CD4-positive, alpha-beta T cell treated with Interferon alpha-2 for 1 hour (primary cell): ENCODE measurements around the gene UBE2D1.
"Not testable (repeated sequence)": the region's sequence is repeated elsewhere in the genome, so short reads cannot be mapped to it uniquely, and the experiment has no call there.

Source experiments
- DNase-seq, 2 donors: peaks; one replicate each; pipeline ENCODE4 v3.0.0-alpha.2; 2020 to 2022

Gene UBE2D1

DNA sequence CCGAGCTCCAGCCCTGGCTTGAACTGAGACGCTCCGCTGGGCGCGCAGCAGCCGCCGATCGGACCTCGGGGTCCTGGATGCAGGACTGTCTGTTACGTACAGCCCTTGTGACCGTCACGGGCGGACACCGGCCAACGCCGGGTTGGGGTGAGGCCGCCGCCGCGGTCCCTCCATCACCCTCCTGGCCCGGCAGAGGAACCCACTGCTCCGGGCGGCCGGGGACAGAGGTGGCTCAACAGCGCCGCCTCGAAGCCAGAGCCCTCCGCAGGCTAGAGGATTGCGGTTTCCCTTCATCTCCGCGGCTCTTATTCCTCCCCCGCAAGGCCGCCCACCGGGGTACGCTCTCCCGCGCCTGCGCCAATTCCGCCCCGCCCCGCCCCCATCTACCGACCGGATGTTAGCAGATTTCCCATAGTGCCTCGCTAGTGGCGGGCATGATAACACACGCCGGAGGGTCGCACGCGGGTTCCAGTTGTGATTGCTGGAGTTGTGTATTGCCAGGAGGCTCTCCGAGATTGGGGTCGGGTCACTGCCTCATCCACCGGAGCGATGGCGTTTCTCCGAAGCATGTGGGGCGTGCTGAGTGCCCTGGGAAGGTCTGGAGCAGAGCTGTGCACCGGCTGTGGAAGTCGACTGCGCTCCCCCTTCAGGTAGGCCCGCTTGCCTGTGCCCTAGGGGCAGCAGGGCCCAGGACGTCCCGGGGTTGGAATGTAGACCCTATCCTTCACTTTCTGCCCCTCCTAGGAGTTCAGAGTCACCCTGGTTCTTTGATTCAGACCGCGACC, 50.4 kb downstream of the UBE2D1 start, which contains the start of gene TFAM:
TFAM (plus strand) TSS at position 412 of the 785 bp plus-strand sequence; CDS start at position 550, 138 bp downstream.
- peak; percentile 94 to 96 for DNase-seq

DNA sequence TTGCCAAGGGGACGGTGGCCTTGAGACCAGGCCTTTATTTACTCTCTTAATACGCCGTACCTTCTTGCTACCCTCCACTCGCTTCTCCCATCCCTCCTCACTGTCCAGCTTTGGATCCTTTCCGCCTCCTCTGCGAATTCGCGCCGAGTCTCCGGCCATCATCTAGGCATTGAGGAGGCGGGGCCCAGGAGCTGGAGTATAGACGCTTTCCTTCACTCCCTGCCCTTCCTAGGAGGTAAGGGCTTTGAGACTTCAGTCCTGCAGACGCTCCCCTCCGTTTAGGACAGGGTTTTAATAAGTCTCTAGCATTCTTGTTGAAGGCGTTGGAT, 50.9 kb downstream of the UBE2D1 start:
- no peak for DNase-seq

DNA sequence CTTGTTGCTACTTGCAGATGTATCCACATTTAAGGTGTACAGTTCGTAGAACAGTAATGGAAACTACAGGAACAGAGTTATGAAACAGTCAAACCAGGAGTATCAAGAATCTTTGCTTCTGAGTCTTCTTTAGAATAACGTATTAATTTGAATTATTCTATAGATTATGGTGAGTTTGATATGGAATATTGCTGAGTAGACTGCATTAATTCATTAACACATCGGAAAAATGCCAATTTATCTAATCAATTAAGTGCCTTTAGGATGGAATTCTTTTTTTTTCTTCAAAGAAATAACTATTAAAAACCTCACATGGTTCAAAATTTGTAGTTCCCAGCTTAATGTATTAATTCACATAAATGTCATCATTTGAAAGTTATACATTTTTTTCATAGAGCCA, 54.2 kb downstream of the UBE2D1 start:
- no peak for DNase-seq

DNA sequence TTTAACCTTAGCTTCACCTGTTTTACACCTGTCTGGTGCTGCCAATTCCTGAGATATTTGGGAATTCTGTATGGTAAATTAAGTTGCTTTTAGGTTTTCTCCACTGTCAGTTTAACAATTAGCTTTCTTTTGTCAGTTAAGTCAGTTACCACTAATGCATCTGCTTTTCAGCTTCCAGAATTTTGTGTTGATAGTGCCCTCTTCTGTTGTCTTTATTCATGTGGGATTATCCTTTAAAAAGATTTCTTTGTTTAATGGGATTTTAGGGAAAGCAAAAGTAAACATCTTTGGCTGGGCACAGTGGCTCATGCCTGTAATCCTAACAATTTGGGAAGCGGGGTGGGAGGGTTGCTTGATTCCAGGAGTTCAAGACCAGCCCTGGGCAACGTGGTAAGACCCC, 58.5 kb downstream of the UBE2D1 start:
- DNase-seq = no peak

DNA sequence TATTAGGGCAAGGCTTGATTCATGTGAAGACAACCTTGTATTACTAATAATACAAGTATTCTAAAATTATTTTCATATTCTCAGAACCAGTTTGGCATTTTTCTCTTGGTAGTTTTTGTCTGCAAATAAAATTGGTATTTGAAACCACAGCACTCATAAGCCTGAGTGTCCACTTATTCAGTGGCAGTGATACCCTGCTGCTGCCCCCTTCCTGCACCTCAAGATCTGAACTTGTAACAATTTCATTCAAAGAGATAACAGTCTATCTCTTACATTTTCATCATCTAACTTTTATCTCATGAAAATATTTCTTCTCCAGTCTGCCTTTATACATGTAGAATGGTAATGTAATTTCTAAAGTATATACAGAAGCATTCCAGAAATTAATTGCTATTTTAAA, 59.7 kb downstream of the UBE2D1 start:
- DNase-seq = no peak

DNA sequence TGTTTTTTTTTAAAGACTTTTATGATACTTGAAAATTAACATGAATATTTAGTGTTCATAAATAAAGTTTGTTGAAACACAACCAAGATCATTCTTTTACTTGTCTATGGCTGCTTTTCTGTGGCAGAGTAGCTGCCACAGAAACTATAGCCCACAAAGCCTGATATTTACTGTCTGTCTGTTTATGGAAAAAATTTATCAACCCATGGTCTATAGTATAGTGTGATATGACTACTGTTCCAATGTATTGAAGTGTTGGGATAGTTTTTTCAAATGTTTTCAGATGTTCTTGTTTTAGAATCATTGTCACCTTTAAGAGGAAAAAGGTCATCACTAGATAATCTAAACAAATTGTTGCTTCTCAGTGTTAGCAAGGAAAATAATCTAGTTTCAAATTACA, 61.3 kb downstream of the UBE2D1 start:
- DNase-seq = no peak

DNA sequence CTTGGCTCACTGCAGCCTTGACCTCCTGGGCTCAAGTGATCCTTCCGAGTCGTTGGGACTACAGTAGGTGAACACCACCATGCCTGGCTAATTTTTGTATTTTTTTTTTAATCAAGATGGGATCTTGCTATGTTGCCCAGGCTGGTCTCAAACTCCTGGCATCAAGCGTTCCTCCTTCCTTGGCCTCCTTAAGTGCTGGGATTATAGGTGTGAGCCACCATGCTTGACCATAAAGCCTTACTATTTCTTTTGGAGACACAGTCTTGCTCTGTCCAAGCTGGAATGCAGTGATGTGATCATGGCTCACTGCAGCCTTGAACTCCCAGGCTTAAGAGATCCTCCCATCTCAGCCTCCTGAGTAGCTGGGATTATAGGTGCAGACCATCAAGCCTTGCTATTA, 63.0 kb downstream of the UBE2D1 start:
- no peak for DNase-seq

DNA sequence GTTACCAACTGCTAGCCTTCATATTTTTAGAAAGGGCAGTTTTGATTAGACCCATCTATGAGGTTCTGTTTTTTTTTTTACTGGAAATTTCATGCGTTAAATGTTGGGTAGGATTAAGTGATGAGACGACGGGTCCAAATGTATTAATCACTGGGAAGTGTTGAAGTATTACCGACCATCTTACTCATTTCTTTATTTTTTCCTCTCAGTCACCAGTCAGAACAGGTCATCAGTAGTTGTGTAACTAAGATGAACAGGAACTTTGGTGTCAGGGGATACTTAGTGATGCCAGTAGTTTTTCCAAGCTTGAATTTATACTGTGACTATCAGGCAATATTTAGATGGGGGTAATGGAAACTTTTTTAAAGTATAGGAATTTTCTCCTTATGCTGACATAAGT, 64.6 kb downstream of the UBE2D1 start:
- DNase-seq = no peak

DNA sequence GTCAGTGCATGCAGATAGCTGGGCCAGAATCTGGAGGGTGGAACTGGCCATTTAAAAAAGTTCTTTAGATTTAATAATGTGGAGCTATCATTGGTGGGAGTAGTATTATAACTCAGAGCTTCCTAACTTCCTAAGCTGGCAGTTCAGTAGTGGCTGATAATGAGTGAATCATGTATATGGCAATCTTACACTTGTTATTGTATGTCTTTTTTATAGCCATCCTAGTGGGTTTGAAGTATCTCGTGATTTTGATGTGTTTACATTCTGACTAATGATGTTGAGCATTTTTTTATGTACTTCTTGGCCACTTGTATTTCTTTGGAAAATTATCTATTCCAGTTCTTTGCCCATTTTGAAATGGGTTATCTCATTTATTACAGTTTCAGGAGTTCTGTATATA, 65.8 kb downstream of the UBE2D1 start:
- no peak for DNase-seq

DNA sequence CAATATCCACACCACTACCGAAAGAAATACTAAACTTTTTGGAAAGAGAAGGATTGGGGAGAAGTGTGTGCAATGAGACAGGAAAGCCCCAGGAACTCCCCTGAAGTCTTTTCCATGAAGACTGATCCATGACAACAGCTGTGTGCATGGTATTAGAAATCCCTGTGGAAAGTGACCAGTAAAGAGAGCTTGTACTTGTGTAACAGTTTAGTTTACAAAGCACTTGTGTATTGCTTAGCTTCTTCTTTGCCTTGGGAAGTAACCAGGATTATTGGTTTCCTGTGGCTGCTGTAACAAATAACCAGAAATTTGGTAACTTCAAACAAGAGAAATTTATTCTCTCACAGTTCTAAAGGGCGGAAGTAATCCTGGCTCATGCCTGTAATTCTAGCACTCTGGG, 69.2 kb downstream of the UBE2D1 start:
- no peak for DNase-seq

DNA sequence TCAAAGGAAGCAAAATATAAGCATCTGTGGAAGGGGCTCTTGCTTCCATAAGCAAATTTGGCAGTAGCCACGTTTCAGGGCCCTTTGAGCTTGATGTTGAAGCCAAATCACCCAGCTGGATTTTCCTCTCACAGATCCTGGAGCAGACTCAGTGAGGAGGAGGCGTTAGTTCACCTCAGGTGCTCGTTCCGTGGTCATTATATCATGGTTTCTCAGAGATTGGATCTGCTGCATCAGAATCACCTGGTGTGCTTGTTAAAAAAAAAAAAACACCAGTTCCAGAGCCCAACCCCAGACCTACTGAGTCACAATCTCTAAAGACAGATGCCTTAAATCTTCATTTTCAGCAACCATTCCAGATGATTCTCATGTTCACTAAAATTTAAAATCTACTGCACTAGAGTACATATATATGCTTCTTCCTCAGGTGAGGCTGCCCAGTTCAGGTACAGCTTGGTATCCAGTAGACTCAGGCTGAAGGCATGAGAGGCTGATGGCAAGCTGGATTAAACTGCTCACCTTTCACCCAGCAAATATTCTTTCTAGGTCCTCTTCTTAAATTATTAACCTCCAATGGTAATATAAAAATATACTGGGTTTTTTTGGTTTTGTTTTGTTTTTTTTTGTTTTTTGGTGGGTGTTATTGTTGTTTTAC, 75.3 kb downstream of the UBE2D1 start:
- DNase-seq = no peak

DNA sequence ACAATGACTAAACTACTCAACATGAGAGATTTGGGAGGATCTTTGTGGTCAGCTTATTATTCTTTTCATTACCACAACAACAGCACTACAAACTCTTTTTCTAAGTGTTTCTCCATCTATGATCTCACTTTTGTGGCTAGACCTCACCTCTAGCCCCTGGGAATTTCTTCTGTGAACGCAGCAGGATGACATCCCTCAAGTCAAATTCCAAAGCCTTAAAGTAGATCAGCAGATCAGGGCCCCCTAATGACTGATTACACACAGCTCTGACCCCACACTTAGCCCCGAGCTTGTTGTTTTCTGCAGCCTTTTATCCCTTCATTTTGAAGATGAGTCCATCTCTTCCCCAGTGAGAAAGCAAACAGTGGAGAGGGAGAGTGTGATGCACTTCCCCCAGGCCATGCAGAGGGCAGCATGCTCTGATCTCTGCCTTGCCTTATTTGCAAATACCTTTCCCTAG, 77.7 kb downstream of the UBE2D1 start:
- no peak for DNase-seq

DNA sequence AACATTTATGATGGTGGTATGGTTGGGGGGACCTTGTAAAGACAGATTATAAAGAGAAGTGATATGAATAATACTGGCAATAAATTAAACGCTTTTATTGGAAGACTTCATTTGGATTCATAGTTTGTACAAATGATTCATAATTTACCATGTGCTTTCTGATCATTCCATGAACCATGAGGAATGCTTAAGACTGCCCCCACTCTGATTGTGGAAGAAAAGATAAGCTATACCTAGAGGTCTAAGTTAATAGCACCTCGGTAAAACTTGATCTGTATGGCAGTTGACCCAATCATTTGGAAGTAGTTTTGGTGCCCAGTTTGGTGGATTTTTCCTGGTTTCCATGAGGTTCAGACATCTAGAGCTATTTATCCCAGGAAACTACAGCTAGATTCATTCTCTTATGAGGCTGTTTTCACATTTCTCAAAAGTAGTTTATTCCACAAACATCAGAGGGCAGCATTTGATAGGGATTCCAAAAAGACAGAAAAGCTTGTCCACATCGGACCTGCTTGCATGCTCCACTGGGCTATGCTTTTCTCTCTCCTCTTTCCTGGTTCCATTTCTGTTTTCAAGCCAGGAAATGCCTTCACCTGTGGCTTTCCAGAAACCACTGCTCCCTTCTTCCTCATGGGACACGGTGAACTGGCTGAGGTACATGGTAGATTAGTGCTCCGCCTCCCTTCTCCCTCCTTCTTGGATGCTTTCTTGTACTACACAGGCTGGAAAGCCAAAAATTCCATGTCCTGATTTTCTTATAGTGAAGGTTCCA, 79.7 kb downstream of the UBE2D1 start:
- no peak for DNase-seq

DNA sequence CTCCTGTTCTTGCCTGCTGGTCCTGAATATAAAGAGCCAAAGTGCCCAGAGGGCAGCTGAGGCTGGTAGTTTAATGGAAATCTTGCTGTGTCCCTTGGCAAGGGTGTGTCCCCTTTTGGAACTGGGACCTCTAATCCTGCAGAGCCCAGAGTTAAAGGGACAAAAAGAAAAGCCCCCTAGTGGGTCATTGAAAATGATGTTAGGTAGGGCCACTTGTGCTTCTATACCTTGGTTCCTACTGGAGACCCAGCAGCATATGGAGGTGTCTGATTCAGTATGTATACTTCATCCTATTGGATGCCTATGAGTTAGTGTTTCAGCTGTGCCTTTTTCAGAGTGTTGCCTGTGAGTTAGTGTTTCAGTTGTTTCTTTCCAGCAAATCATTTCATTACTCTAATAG, 81.0 kb downstream of the UBE2D1 start:
- no peak for DNase-seq

DNA sequence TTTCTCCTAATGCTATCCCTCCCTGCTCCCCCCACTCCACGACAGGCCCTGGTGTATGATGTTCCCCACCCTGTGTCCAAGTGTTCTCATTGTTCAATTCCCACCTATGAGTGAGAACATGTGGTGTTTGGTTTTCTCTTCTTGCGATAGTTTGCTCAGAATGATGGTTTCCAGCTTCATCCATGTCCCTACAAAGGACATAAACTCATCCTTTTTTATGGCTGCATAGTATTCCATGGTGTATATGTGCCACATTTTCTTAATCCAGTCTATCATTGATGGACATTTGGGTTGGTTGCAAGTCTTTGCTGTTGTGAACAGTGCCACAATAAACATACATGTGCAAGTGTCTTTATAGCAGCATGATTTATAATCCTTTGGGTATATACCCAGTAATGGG, 83.1 kb downstream of the UBE2D1 start:
- DNase-seq = not testable (repeated sequence)
